ENCODE results near the gene SDHA. TPM values are rescaled to one million over a fixed set of nuclear protein-coding genes. Genes with fewer than 3 reads are reported as not detected.

Gene SDHA
- total RNA-seq, 1 experiment from 2014 or later: 171 TPM

GRCh38 chr5:169728-170094 lies 48.4 kb upstream of the SDHA start:
- CTCF ChIA-PET: no interaction called here
- in situ Hi-C loops (cut with HindIII; ENCODE audit: low pct_unique_long_range_greater_than_20kb, low sequenced_read_pairs): no loop called here
- intact Hi-C loops (cut with micrococcal nuclease; ENCODE audit: unreplicated experiment): no loop called here
- POLR2A ChIA-PET: no interaction called here
- no peak for DNase-seq (ENCODE audit: low read depth, low spot score)
- Histone ChIP-seq H3K36me3 (ENCODE audit: control insufficient read depth, insufficient read depth, low read length) (no peaks in the 10 kb centered on the region), H3K9me3 (ENCODE audit: control insufficient read depth, insufficient read depth, low read depth, low read length) (no peaks in the 10 kb centered on the region), H3K27ac (ENCODE audit: low read length) (no peak overlapping the region), H3K4me3 (ENCODE audit: low read depth in 2 of 2, low read length in 2 of 2) (no peak overlapping the region), H3K4me1 (ENCODE audit: control insufficient read depth, insufficient read depth, low read length) (peaks cover 9% of the 10 kb centered on the region; the same call in 1 of the 2 replicates), H3K27me3 (ENCODE audit: control insufficient read depth, insufficient read depth, low read length) (no peaks in the 10 kb centered on the region)
- BruUV-seq (replicated peaks): no TSS peak
- TF ChIP-seq, protein P1, sequence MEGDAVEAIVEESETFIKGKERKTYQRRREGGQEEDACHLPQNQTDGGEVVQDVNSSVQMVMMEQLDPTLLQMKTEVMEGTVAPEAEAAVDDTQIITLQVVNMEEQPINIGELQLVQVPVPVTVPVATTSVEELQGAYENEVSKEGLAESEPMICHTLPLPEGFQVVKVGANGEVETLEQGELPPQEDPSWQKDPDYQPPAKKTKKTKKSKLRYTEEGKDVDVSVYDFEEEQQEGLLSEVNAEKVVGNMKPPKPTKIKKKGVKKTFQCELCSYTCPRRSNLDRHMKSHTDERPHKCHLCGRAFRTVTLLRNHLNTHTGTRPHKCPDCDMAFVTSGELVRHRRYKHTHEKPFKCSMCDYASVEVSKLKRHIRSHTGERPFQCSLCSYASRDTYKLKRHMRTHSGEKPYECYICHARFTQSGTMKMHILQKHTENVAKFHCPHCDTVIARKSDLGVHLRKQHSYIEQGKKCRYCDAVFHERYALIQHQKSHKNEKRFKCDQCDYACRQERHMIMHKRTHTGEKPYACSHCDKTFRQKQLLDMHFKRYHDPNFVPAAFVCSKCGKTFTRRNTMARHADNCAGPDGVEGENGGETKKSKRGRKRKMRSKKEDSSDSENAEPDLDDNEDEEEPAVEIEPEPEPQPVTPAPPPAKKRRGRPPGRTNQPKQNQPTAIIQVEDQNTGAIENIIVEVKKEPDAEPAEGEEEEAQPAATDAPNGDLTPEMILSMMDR (IDR thresholded peaks at IDR 0.05): no peak
- TF ChIP-seq, protein P2, sequence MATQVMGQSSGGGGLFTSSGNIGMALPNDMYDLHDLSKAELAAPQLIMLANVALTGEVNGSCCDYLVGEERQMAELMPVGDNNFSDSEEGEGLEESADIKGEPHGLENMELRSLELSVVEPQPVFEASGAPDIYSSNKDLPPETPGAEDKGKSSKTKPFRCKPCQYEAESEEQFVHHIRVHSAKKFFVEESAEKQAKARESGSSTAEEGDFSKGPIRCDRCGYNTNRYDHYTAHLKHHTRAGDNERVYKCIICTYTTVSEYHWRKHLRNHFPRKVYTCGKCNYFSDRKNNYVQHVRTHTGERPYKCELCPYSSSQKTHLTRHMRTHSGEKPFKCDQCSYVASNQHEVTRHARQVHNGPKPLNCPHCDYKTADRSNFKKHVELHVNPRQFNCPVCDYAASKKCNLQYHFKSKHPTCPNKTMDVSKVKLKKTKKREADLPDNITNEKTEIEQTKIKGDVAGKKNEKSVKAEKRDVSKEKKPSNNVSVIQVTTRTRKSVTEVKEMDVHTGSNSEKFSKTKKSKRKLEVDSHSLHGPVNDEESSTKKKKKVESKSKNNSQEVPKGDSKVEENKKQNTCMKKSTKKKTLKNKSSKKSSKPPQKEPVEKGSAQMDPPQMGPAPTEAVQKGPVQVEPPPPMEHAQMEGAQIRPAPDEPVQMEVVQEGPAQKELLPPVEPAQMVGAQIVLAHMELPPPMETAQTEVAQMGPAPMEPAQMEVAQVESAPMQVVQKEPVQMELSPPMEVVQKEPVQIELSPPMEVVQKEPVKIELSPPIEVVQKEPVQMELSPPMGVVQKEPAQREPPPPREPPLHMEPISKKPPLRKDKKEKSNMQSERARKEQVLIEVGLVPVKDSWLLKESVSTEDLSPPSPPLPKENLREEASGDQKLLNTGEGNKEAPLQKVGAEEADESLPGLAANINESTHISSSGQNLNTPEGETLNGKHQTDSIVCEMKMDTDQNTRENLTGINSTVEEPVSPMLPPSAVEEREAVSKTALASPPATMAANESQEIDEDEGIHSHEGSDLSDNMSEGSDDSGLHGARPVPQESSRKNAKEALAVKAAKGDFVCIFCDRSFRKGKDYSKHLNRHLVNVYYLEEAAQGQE (IDR thresholded peaks at IDR 0.05; ENCODE audit: insufficient read depth in 1 of 2, low read depth in 2 of 2, low read length in 1 of 2): no peak
- TF ChIP-seq SIN3A (IDR thresholded peaks at IDR 0.05; ENCODE audit: borderline replicate concordance, insufficient read depth, low read depth, low read length) (no peak), TCF7L2 (IDR thresholded peaks at IDR 0.05; ENCODE audit: low read depth, low read length) (no peak), POLR2AphosphoS5 (IDR thresholded peaks at IDR 0.05; ENCODE audit: low read depth, low read length) (no peak)
- ATAC-seq: no peak

DNA sequence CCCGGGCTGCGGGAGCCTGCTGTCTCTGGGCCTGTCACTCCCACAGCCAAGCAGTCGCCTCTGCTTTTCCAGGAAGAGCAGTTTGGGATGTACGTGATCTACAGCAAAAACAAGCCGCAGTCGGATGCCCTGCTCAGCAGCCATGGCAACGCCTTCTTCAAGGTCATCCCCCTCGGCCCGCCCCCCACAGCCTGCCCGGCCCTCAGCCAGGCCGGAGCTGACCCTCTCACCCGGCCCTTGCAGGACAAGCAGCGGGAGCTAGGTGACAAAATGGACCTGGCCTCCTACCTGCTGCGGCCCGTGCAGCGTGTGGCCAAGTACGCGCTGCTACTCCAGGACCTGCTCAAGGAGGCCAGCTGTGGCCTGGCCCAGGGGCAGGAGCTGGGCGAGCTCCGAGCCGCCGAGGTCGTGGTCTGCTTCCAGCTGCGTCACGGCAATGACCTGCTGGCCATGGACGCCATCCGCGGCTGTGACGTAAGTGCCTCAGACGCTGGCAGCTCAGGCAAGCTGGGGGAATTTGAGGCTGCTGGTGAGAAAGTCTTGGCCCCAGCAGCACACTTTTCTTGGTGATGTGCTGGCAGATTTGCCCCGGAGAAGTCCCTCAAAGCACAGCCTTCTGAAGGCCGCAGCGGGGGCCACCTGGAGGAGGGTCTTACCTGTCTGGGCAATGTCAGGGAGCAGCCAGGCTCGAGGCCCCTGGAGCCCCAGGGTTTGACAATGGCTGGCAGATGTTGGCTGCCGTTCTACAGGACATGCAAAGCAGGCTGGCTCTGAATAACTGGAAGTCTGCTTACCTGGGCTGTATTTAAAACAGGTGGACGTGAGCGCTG lies 46.9 kb upstream of the SDHA start:
- CTCF ChIA-PET: no interaction called here
- H3K27ac ChIP-seq (ENCODE audit: low read length): no peak overlapping the region
- H3K4me1 ChIP-seq (ENCODE audit: control insufficient read depth, insufficient read depth, low read length): peaks cover 9% of the 10 kb centered on the region; the same call in 1 of the 2 replicates
- no peaks in the 10 kb centered on the region for H3K27me3 ChIP-seq (ENCODE audit: control insufficient read depth, insufficient read depth, low read length)
- no TSS peak for BruUV-seq (replicated peaks)
- POLR2A ChIA-PET: no interaction called here
- intact Hi-C loops (cut with micrococcal nuclease; ENCODE audit: unreplicated experiment): no loop called here
- no peak for DNase-seq (ENCODE audit: low read depth, low spot score)
- no peak for ATAC-seq
- TF ChIP-seq, protein P2 (IDR thresholded peaks at IDR 0.05; ENCODE audit: insufficient read depth in 1 of 2, low read depth in 2 of 2, low read length in 1 of 2): no peak
- TF ChIP-seq TCF7L2 (IDR thresholded peaks at IDR 0.05; ENCODE audit: low read depth, low read length) (no peak), POLR2AphosphoS5 (IDR thresholded peaks at IDR 0.05; ENCODE audit: low read depth, low read length) (no peak), SIN3A (IDR thresholded peaks at IDR 0.05; ENCODE audit: borderline replicate concordance, insufficient read depth, low read depth, low read length) (no peak)
- TF ChIP-seq, protein P1 (IDR thresholded peaks at IDR 0.05): no peak
- no peaks in the 10 kb centered on the region for H3K36me3 ChIP-seq (ENCODE audit: control insufficient read depth, insufficient read depth, low read length)
- in situ Hi-C loops (cut with HindIII; ENCODE audit: low pct_unique_long_range_greater_than_20kb, low sequenced_read_pairs): no loop called here
- no peak overlapping the region for H3K4me3 ChIP-seq (ENCODE audit: low read depth in 2 of 2, low read length in 2 of 2)
- no peaks in the 10 kb centered on the region for H3K9me3 ChIP-seq (ENCODE audit: control insufficient read depth, insufficient read depth, low read depth, low read length)

All from Panc1 (cell line).